Mucosa of rectum (tissue), 2 donors: ENCODE data around the gene STX2.
"Not testable (repeated sequence)": the region's sequence is repeated elsewhere in the genome, so short reads cannot be mapped to it uniquely, and the experiment has no call there.

Experiments used
- H3K27ac ChIP-seq, 2 donors: one replicate each; pipeline ENCODE4 v1.7.0; 2013; ENCODE audit warnings: inconsistent platforms in 2 of 2, low read depth in 2 of 2, low read length in 2 of 2
- H3K27me3 ChIP-seq, 2 donors: one replicate each; pipeline ENCODE4 v1.7.0; 2013; ENCODE audit warnings: low read length in 2 of 2; ENCODE audit not compliant: control insufficient read depth in 2 of 2, insufficient read depth in 2 of 2
- H3K36me3 ChIP-seq, 2 donors: one replicate each; pipeline ENCODE4 v1.7.0; 2013; ENCODE audit warnings: low read length in 2 of 2; ENCODE audit not compliant: control insufficient read depth in 2 of 2, insufficient read depth in 2 of 2
- H3K4me1 ChIP-seq, 2 donors: one replicate each; pipeline ENCODE4 v1.7.0; 2013; ENCODE audit warnings: low read length in 2 of 2, mild to moderate bottlenecking in 1 of 2; ENCODE audit not compliant: control insufficient read depth in 2 of 2, insufficient read depth in 2 of 2
- H3K4me3 ChIP-seq, 2 donors: one replicate each; pipeline ENCODE4 v1.7.0; 2013; ENCODE audit warnings: low read length in 2 of 2
- H3K9ac ChIP-seq, 2 donors: one replicate each; pipeline ENCODE4 v1.7.0; 2013; ENCODE audit warnings: low read length in 2 of 2, low read depth in 1 of 2, mild to moderate bottlenecking in 1 of 2
- H3K9me3 ChIP-seq, 2 donors: one replicate each; pipeline ENCODE4 v1.7.0; 2013; ENCODE audit warnings: low read length in 2 of 2; ENCODE audit not compliant: control insufficient read depth in 2 of 2
- donor health status: healthy.
- donor health status: Normal muscosa, but diverticular disease.

Gene STX2

GRCh38 chr12:130788515-130788914 lies 50.5 kb downstream of the STX2 start:
- Histone ChIP-seq H3K9me3 (peaks cover 0 to 5% of the 10 kb centered on the region in 2 donors), H3K4me3 (no peak overlapping the region), H3K4me1 (no peaks in the 10 kb centered on the region), H3K27ac (no peak overlapping the region), H3K36me3 (peaks cover 3 to 5% of the 10 kb centered on the region in 2 donors), H3K27me3 (no peaks in the 10 kb centered on the region), H3K9ac (no peak overlapping the region)

GRCh38 chr12:130787445-130788410 lies 51.3 kb downstream of the STX2 start:
- peaks cover 3 to 5% of the 10 kb centered on the region in 2 donors for H3K36me3 ChIP-seq
- no peaks in the 10 kb centered on the region for H3K4me1 ChIP-seq

GRCh38 chr12:130787041-130787440 lies 52.0 kb downstream of the STX2 start:
- H3K9ac ChIP-seq = no peak overlapping the region
- H3K27ac ChIP-seq = no peak overlapping the region
- no peaks in the 10 kb centered on the region for H3K4me1 ChIP-seq
- no peaks in the 10 kb centered on the region for H3K27me3 ChIP-seq
- peaks cover 0 to 5% of the 10 kb centered on the region in 2 donors for H3K9me3 ChIP-seq
- peaks cover 3 to 5% of the 10 kb centered on the region in 2 donors for H3K36me3 ChIP-seq
- H3K4me3 ChIP-seq = no peak overlapping the region

More at GRCh38 chr12:130787445-130788410, 51.3 kb downstream of the STX2 start:
- Histone ChIP-seq H3K4me3 (no peak overlapping the region), H3K9me3 (peaks cover 0 to 5% of the 10 kb centered on the region in 2 donors), H3K27me3 (no peaks in the 10 kb centered on the region), H3K9ac (no peak overlapping the region), H3K27ac (no peak overlapping the region)

GRCh38 chr12:130783110-130783715 lies 55.8 kb downstream of the STX2 start:
- no peaks in the 10 kb centered on the region for H3K36me3 ChIP-seq

GRCh38 chr12:130782245-130782644 lies 56.8 kb downstream of the STX2 start:
- not testable (repeated sequence) for H3K9me3 ChIP-seq, H3K36me3 ChIP-seq, H3K27ac ChIP-seq, H3K4me1 ChIP-seq, H3K27me3 ChIP-seq, H3K4me3 ChIP-seq, H3K9ac ChIP-seq

More at GRCh38 chr12:130783110-130783715, 55.8 kb downstream of the STX2 start:
- Histone ChIP-seq H3K4me3 (no peak overlapping the region), H3K4me1 (no peaks in the 10 kb centered on the region), H3K9ac (no peak overlapping the region), H3K27ac (no peak overlapping the region), H3K9me3 (peaks cover 0 to 5% of the 10 kb centered on the region in 2 donors), H3K27me3 (no peaks in the 10 kb centered on the region)

- H3K27ac ChIP-seq = no peak overlapping the region
- no peak overlapping the region for H3K4me3 ChIP-seq
- peaks cover 0 to 4% of the 10 kb centered on the region in 2 donors for H3K4me1 ChIP-seq
- no peaks in the 10 kb centered on the region for H3K27me3 ChIP-seq
- no peak overlapping the region for H3K9ac ChIP-seq
- peaks cover 0 to 5% of the 10 kb centered on the region in 2 donors for H3K9me3 ChIP-seq
- H3K36me3 ChIP-seq = no peaks in the 10 kb centered on the region
Measured at GRCh38 chr12:130780880-130781575, 58.0 kb downstream of the STX2 start.

- H3K9me3 ChIP-seq = peaks cover 0 to 5% of the 10 kb centered on the region in 2 donors
- no peak overlapping the region for H3K27ac ChIP-seq
- H3K4me1 ChIP-seq = peaks cover 0 to 5% of the 10 kb centered on the region in 2 donors
- H3K36me3 ChIP-seq = no peaks in the 10 kb centered on the region
- H3K4me3 ChIP-seq = no peak overlapping the region
- H3K27me3 ChIP-seq = peaks cover 0 to 2% of the 10 kb centered on the region in 2 donors
- no peak overlapping the region for H3K9ac ChIP-seq
Measured at GRCh38 chr12:130780325-130780724, 58.7 kb downstream of the STX2 start.

GRCh38 chr12:130778776-130779175 lies 60.3 kb downstream of the STX2 start:
- Histone ChIP-seq H3K27ac (no peak overlapping the region), H3K27me3 (peaks cover 0 to 2% of the 10 kb centered on the region in 2 donors), H3K4me3 (no peak overlapping the region), H3K4me1 (peaks cover 0 to 5% of the 10 kb centered on the region in 2 donors), H3K9ac (no peak overlapping the region), H3K36me3 (no peaks in the 10 kb centered on the region), H3K9me3 (no peaks in the 10 kb centered on the region)

- H3K9me3 ChIP-seq = no peaks in the 10 kb centered on the region
- H3K4me3 ChIP-seq = peak overlapping the region in 1 of 2 donors; percentile 60
- H3K27me3 ChIP-seq = peaks cover 0 to 2% of the 10 kb centered on the region in 2 donors
- H3K4me1 ChIP-seq = peaks cover 0 to 5% of the 10 kb centered on the region in 2 donors
- H3K36me3 ChIP-seq = no peaks in the 10 kb centered on the region
- H3K9ac ChIP-seq = no peak overlapping the region
- H3K27ac ChIP-seq = no peak overlapping the region
Measured at GRCh38 chr12:130776857-130777339, 62.2 kb downstream of the STX2 start.
